Left lung (tissue), 10 donors: ENCODE measurements around the gene VEZT. TPM values are rescaled to one million over a fixed set of nuclear protein-coding genes. Genes with fewer than 3 reads are reported as not detected.

Source experiments
- ATAC-seq: fragments of 200-7000 bp; cut with Tn5 transposase; one replicate; pipeline ENCODE4 v1.9.1; 2020; ENCODE audit warnings: moderate library complexity
- DNase-seq, 4 donors: peaks; one replicate each; pipeline ENCODE4 v3.0.0-alpha.2; 2013 to 2020
- H3K27ac ChIP-seq, 2 donors: fragments of 200-600 bp; sonication (generic) in 1 of 2; one replicate each; pipeline versions ENCODE4 v1.5.0 to v1.8.0; 2020 to 2021
- H3K27me3 ChIP-seq, 2 donors: fragments of 200-600 bp; sonication (generic) in 1 of 2; one replicate each; pipeline versions ENCODE4 v1.5.0 to v1.8.0; 2020 to 2021
- H3K36me3 ChIP-seq, 2 donors: fragments of 200-600 bp; sonication (generic) in 1 of 2; one replicate each; pipeline versions ENCODE4 v1.5.0 to v1.8.0; 2020 to 2021
- H3K4me1 ChIP-seq, 2 donors: fragments of 200-600 bp; one replicate each; pipeline ENCODE4 v1.8.0; 2021
- H3K4me3 ChIP-seq, 2 donors: fragments of 200-600 bp; sonication (generic) in 1 of 2; one replicate each; pipeline versions ENCODE4 v1.5.0 to v1.8.0; 2020 to 2021; ENCODE audit warnings: mild to moderate bottlenecking in 1 of 2
- H3K9me3 ChIP-seq, 2 donors: fragments of 200-600 bp; sonication (generic) in 1 of 2; one replicate each; pipeline versions ENCODE4 v1.5.0 to v1.8.0; 2020 to 2021
- intact Hi-C, 2 donors: fragments of 100-400 bp; cut with DNase I; formaldehyde crosslinking; loops; one replicate each; pipeline versions ENCODE4 v1.11.2 to v1.14.2; 2022
- polyA plus RNA-seq, 6 donors: library from polyadenylated mRNA; unstranded; fragments of 120-200 nt; gene quantifications; one replicate each; pipeline ENCODE4 v1.2.1, GENCODE V29; 2013; ENCODE audit not compliant: insufficient read length in 6 of 6
- total RNA-seq, 2 donors: library from RNA; stranded (reverse); fragmentation: NEBNext Ultra II Directional; extraction: Animal tissue kit (Norgen Biotek cat#: 25700); gene quantifications; one replicate each; pipeline ENCODE4 v1.2.1, GENCODE V29; 2021
- TF ChIP-seq, protein P1 (sequence below), 2 donors: fragments of 200-600 bp; sonication (generic) in 1 of 2; IDR thresholded peaks; one replicate each; pipeline versions ENCODE4 v1.5.0 to v1.8.0; 2021; ENCODE audit warnings: antibody characterized with exemption in 2 of 2
- donor health status: DM: no; HTN: yes; CAD: no.
- donor health status: DM: no; HTN: no; CAD: no.

VEZT gene
- total and polyA plus RNA-seq, 8 donors, result 69.4 to 108 (median 87.1) TPM

DNA sequence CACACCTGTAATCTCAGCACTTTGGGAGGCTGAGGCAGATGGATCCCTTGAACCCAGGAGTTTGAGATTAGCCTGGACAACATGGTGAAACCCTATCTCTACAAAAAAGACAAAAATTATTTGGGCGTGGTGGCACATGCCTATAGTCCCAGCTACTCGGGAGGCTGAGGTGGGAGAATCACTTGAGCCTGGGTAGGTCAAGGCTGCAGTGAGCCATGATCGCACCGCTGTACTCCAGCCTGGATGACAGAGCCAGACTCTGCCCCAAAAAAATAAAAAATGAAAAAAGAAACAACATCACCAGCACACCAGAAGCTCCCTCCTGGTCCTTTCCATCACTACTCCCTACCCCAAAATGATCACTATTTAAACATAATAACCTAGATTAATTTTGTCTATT is 2.6 kb downstream of the VEZT start:
- intact Hi-C loops, result no loop called here
- DNase-seq, result no peak
- H3K9me3 ChIP-seq, result no peaks in the 10 kb centered on the region
- no peak for ATAC-seq
- H3K27me3 ChIP-seq, result no peaks in the 10 kb centered on the region
- H3K4me1 ChIP-seq, result peaks cover 4 to 32% of the 10 kb centered on the region in 2 donors
- peaks cover 0 to 4% of the 10 kb centered on the region in 2 donors for H3K36me3 ChIP-seq
- H3K4me3 ChIP-seq, result no peak overlapping the region
- TF ChIP-seq, protein P1, sequence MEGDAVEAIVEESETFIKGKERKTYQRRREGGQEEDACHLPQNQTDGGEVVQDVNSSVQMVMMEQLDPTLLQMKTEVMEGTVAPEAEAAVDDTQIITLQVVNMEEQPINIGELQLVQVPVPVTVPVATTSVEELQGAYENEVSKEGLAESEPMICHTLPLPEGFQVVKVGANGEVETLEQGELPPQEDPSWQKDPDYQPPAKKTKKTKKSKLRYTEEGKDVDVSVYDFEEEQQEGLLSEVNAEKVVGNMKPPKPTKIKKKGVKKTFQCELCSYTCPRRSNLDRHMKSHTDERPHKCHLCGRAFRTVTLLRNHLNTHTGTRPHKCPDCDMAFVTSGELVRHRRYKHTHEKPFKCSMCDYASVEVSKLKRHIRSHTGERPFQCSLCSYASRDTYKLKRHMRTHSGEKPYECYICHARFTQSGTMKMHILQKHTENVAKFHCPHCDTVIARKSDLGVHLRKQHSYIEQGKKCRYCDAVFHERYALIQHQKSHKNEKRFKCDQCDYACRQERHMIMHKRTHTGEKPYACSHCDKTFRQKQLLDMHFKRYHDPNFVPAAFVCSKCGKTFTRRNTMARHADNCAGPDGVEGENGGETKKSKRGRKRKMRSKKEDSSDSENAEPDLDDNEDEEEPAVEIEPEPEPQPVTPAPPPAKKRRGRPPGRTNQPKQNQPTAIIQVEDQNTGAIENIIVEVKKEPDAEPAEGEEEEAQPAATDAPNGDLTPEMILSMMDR (IDR thresholded peaks at IDR 0.05), result no peak
- no peak overlapping the region for H3K27ac ChIP-seq

DNA sequence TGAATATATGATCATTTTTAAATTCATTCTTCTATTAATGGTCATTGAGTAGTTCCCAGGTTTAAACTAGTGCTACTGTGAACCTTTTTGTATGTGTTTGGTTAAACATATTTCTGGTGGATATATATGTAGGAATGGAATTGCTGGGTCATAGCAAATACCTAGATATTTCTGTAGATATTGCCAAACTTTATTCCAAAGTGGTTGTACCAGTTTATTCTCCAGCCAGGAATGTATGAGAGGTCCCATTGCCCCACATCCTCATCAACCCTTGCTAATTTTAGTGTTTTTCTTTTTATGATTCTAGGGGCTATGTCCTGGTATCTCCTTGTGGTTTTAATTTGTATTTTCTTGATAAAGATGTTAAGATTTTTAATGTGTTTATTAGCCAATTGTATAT is 3.1 kb downstream of the VEZT start:
- ATAC-seq (no peak), DNase-seq (no peak)
- Histone ChIP-seq H3K27ac (no peak overlapping the region), H3K36me3 (peaks cover 0 to 7% of the 10 kb centered on the region in 2 donors), H3K4me1 (peaks cover under 1 to 27% of the 10 kb centered on the region in 2 donors), H3K4me3 (no peak overlapping the region), H3K9me3 (no peaks in the 10 kb centered on the region), H3K27me3 (no peaks in the 10 kb centered on the region)
- TF ChIP-seq, protein P1 (IDR thresholded peaks at IDR 0.05), result no peak
- intact Hi-C loops, result no loop called here

DNA sequence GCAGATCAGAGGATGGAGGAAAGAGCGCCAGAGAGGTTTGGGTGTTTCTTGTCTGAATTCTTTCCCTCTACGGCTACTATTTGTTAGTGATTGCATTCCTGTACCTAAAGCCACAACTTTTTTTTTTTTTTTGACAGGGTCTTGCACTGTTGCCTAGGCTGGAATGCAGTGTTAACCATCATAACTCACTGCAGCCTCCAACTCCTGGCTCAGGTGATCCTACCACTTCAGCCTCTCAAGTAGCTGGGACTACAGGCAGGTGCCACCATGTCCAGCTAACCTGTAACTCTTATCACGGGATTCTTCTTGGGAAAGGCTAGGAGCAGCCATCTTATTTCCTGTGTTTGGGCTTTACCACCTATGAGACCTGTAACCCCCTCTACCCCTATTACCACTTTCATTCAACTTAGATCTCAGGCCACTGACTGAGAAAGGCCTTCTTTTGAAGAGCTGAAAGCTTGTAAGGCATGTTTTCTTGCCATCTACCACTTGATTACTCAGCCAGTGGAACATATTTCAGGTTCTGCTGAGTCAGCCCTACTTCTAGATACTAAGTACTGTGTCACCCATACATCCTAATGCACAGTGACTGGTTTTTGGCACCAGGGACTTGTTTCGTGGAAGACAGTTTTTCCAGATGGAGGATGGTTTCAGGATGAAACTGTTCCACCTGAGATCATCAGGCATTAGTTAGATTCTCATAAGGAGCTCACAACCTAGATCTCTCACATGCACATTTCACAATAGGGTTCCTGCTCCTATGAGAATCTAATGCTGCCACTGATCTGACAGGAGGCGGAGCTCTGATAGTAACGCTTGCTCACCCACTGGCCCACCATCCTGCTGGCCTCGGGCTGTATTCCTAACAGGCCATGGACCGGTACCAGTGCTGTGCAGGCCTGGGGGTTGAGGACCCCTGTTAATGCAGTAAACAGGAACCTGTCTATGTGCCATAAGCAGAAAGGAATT is 6.9 kb downstream of the VEZT start:
- no peak overlapping the region for H3K27ac ChIP-seq

DNA sequence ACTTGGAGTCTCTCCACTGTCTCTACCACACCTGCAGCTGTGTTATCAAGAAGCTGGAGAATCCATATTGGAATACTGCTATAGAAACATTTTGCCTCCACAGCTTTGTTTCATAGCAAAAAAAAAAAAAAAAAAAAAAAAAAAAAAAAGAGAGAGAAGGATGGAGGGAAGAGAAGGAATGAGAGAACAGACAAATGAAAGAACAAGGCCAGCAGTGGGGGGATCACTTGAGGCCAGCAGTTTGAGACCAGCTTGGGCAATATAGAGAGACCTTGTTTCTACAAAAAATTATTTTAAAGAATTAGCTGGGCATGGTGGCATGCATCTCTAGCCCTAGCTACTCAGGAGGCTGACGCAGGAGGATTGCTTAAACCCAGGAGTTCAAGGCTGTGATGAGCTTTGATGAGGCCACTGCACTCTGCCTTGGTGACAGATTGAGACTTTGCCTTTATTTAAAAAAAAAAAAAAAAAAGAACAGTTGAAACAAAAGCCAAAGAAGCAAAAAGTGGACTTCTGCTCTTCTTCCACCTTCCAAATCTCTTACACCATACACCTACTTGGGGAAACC is 8.1 kb downstream of the VEZT start:
- ATAC-seq (no peak), DNase-seq (no peak)
- peaks cover 0 to 7% of the 10 kb centered on the region in 2 donors for H3K36me3 ChIP-seq
- no peaks in the 10 kb centered on the region for H3K9me3 ChIP-seq
- H3K27me3 ChIP-seq, result no peaks in the 10 kb centered on the region
- intact Hi-C loops, result no loop called here
- no peak overlapping the region for H3K27ac ChIP-seq
- H3K4me3 ChIP-seq, result no peak overlapping the region
- TF ChIP-seq, protein P1 (IDR thresholded peaks at IDR 0.05), result no peak
- H3K4me1 ChIP-seq, result peaks cover 8 to 21% of the 10 kb centered on the region in 2 donors

More for the DNA sequence above, 6.9 kb downstream of the VEZT start:
- no peaks in the 10 kb centered on the region for H3K9me3 ChIP-seq
- H3K4me1 ChIP-seq, result peaks cover 8 to 20% of the 10 kb centered on the region in 2 donors
- no peak overlapping the region for H3K4me3 ChIP-seq
- intact Hi-C loops, result no loop called here
- H3K27me3 ChIP-seq, result no peaks in the 10 kb centered on the region
- TF ChIP-seq, protein P1 (IDR thresholded peaks at IDR 0.05), result no peak
- no peak for DNase-seq
- peaks cover 0 to 7% of the 10 kb centered on the region in 2 donors for H3K36me3 ChIP-seq
- ATAC-seq, result peak; percentile 68

DNA sequence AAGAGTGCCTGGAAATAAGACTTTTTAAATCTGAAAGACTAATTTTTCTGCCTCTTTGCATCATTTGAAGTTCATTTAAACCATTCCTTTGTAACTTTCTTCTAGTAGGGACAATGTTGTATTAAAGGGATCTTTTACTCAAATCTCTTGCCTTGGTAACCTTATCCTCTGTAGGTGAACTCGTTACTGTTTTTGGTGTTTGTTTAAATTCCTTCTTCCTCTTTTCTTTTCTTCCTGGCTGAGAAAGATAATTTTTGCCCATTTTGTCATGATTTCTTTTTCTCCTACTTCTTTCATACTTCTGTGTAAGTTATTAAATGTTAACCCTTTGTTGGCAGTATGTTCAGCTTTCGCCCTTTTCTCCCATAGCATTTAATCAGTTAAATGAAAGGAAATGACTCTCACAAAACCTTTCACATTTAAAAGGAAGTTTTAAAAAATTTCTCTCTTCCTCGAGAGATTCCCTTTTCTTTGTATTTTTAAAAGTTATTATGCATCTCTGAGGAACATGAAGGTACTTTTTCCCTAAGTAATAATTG is 10.3 kb downstream of the VEZT start:
- Histone ChIP-seq H3K9me3 (no peaks in the 10 kb centered on the region), H3K4me3 (no peak overlapping the region), H3K27ac (peak overlapping the region in 1 of 2 donors; percentile 35), H3K27me3 (no peaks in the 10 kb centered on the region), H3K4me1 (peaks cover 8 to 25% of the 10 kb centered on the region in 2 donors), H3K36me3 (peaks cover 0 to 7% of the 10 kb centered on the region in 2 donors)
- ATAC-seq (no peak), DNase-seq (no peak)
- intact Hi-C loops, result no loop called here
- TF ChIP-seq, protein P1 (IDR thresholded peaks at IDR 0.05), result no peak
